B cell (primary cell): Measurements from ENCODE around the gene DOCK3. TPM values are rescaled to one million over a fixed set of nuclear protein-coding genes. Genes with fewer than 3 reads are reported as not detected.

Experiments used
- ATAC-seq: fragments of 200-7000 bp; cut with Tn5 transposase; one replicate; pipeline ENCODE4 v1.10.0; 2021; ENCODE audit warnings: low read depth, mild to moderate bottlenecking, moderate number of reproducible peaks, moderate library complexity
- CTCF ChIA-PET: fragments of 350-600 bp; sonication (Branson Sonifier 250); formaldehyde crosslinking; loops from one replicate; lab custom pipeline; 2021; ENCODE audit warnings: antibody characterized with exemption, inconsistent platforms; lab: Charles Lee
- POLR2A ChIA-PET: fragments of 350-600 bp; sonication (Branson Sonifier 250); formaldehyde crosslinking; loops from one replicate; lab custom pipeline; 2021; ENCODE audit warnings: antibody characterized with exemption; lab: Charles Lee
- DNase-seq: peaks from one replicate; pipeline ENCODE4 v3.0.0; 2013
- H2AFZ ChIP-seq: 2 replicates; pipeline ENCODE4 v1.6.1; 2012; ENCODE audit warnings: mild to moderate bottlenecking, low read depth, low read length; ENCODE audit not compliant: insufficient read depth, poor library complexity, severe bottlenecking
- H3K27ac ChIP-seq, 2 donors: 1 replicate in 1 of 2; 2 replicates in 1 of 2; pipeline ENCODE4 v1.5.1; 2012 to 2013; ENCODE audit warnings: low read length in 2 of 2, mild to moderate bottlenecking in 2 of 2, moderate library complexity in 1 of 2
- H3K27me3 ChIP-seq, 4 experiments: fragments of 200-600 bp in 1 of 4; sonication (generic) in 1 of 4; replicated peaks in 1 of 4; 1 replicate in 2 of 4; 2 replicates in 2 of 4; pipeline versions ENCODE4 v1.6.1 to v1.7.0; 2013 to 2016; ENCODE audit warnings: low read length in 3 of 4, mild to moderate bottlenecking in 2 of 4, mixed read lengths in 1 of 4, moderate library complexity in 1 of 4; ENCODE audit not compliant: insufficient read depth in 4 of 4, control insufficient read depth in 3 of 4; ENCODE audit errors: control extremely low read depth in 1 of 4
- H3K36me3 ChIP-seq, 2 experiments: replicated peaks in 1 of 2; 1 replicate in 1 of 2; 2 replicates in 1 of 2; pipeline versions ENCODE4 v1.6.1 to v1.7.1; 2013; ENCODE audit warnings: low read length in 1 of 2; ENCODE audit not compliant: insufficient read depth in 2 of 2, control insufficient read depth in 1 of 2; ENCODE audit errors: control extremely low read depth in 1 of 2, extremely low read depth in 1 of 2
- H3K4me1 ChIP-seq, 2 donors: fragments of 200-600 bp in 1 of 2; sonication (generic) in 1 of 2; 1 replicate in 1 of 2; 2 replicates in 1 of 2; pipeline versions ENCODE4 v1.5.1 to v1.6.1; 2013 to 2017; ENCODE audit warnings: low read length in 2 of 2; ENCODE audit not compliant: control insufficient read depth in 2 of 2, insufficient read depth in 2 of 2
- H3K4me2 ChIP-seq: replicated peaks from 2 replicates; pipeline ENCODE3; 2012; ENCODE audit warnings: mild to moderate bottlenecking, low read depth, low read length; ENCODE audit not compliant: poor library complexity, severe bottlenecking
- H3K4me3 ChIP-seq, 5 experiments: fragments of 200-600 bp in 1 of 5; sonication (generic) in 1 of 5; 1 replicate in 3 of 5; 2 replicates in 2 of 5; pipeline versions ENCODE4 v1.5.1 to v1.7.0; 2011 to 2016; ENCODE audit warnings: low read length in 4 of 5, mild to moderate bottlenecking in 4 of 5, low read depth in 2 of 5, control low read depth in 1 of 5, moderate library complexity in 1 of 5; ENCODE audit not compliant: insufficient read depth in 1 of 5; ENCODE audit errors: control extremely low read depth in 1 of 5, extremely low read depth in 1 of 5
- H3K79me2 ChIP-seq: fragments of 200-600 bp; sonication (generic); one replicate; pipeline ENCODE4 v1.6.0; 2016; ENCODE audit warnings: low read length; ENCODE audit not compliant: control insufficient read depth, insufficient read depth
- H3K9ac ChIP-seq: fragments of 200-600 bp; sonication (generic); 2 replicates; pipeline ENCODE4 v1.6.1; 2017; ENCODE audit warnings: mild to moderate bottlenecking, low read length, moderate library complexity
- H3K9me3 ChIP-seq, 3 donors: one replicate each; pipeline versions ENCODE4 v1.6.1 to v1.7.1; 2013; ENCODE audit warnings: low read length in 2 of 3; ENCODE audit not compliant: control insufficient read depth in 2 of 3, insufficient read depth in 1 of 3; ENCODE audit errors: control extremely low read depth in 1 of 3
- H4K20me1 ChIP-seq: 2 replicates; pipeline ENCODE4 v1.6.0; 2012; ENCODE audit warnings: mild to moderate bottlenecking, low read length; ENCODE audit not compliant: insufficient read depth, control insufficient read depth, poor library complexity, severe bottlenecking
- H3K27ac Mint-ChIP-seq: one replicate; pipeline ENCODE4 v1.8.0; 2021; ENCODE audit warnings: mixed read lengths
- H3K27me3 Mint-ChIP-seq: one replicate; pipeline ENCODE4 v1.8.0; 2021; ENCODE audit warnings: mixed read lengths
- H3K4me1 Mint-ChIP-seq: one replicate; pipeline ENCODE4 v1.8.0; 2021; ENCODE audit warnings: mixed read lengths
- H3K4me3 Mint-ChIP-seq: one replicate; pipeline ENCODE4 v1.8.0; 2021; ENCODE audit warnings: mixed read lengths
- H3K9me3 Mint-ChIP-seq: one replicate; pipeline ENCODE4 v1.8.0; 2022; ENCODE audit warnings: mixed read lengths; ENCODE audit not compliant: insufficient read depth
- CTCF ChIP-seq: fragments of 200-600 bp; IDR thresholded peaks from one replicate; pipeline ENCODE4 v1.8.0; 2022; ENCODE audit warnings: antibody characterized with exemption, mild to moderate bottlenecking
- EZH2 ChIP-seq: IDR thresholded peaks from 2 replicates; pipeline ENCODE4 v1.6.1; 2012; ENCODE audit warnings: borderline replicate concordance, low read depth, mild to moderate bottlenecking, moderate library complexity, low read length; ENCODE audit not compliant: insufficient read depth, poor library complexity, severe bottlenecking
- WGBS: methylation state at CpG from one replicate; pipeline ENCODE4 v1.1.5; 2013; ENCODE audit warnings: missing lambda C conversion rate; ENCODE audit not compliant: insufficient coverage; 5-methylcytosine and 5-hydroxymethylcytosine counted together
- intact Hi-C: fragments of 100-400 bp; cut with micrococcal nuclease; formaldehyde crosslinking; loops from one replicate; pipeline ENCODE4 v1.10.0; 2022
- polyA plus RNA-seq: library from polyadenylated mRNA; depleted of rRNA; stranded (reverse); fragments of >200 nt; gene quantifications from 2 replicates; pipeline ENCODE4 v1.2.3, GENCODE V29; 2012
- total RNA-seq, 2 donors: library from RNA; stranded (reverse); fragments of 120-200 nt in 1 of 2; gene quantifications; 1 replicate in 1 of 2; 2 replicates in 1 of 2; pipeline versions ENCODE4 v1.2.3 to v1.2.4, GENCODE V29; 2013 to 2022

DOCK3 gene
- total and polyA plus RNA-seq, 2 donors (not counting 1 experiment from before 2014, with no cell fraction given): 0.06 to 0.30 TPM

- Histone ChIP-seq H2AFZ (no peak overlapping the region), H3K4me2 (no peak overlapping the region), H3K79me2 (no peaks in the 10 kb centered on the region), H3K27ac (no peak overlapping the region), H3K4me1 (no peaks in the 10 kb centered on the region), H4K20me1 (no peaks in the 10 kb centered on the region), H3K9me3 (no peaks in the 10 kb centered on the region), H3K4me3 (no peak overlapping the region), H3K27me3 (no peaks in the 10 kb centered on the region), H3K36me3 (no peaks in the 10 kb centered on the region), H3K9ac (no peak overlapping the region)
- ChIA-PET POLR2A (no interaction called here), CTCF (no interaction called here)
- no CpG with 5 or more reads among the region's 1 CpG for WGBS
- DNase-seq: no peak
- Mint-ChIP-seq H3K27ac (no peak overlapping the region), H3K9me3 (no peaks in the 10 kb centered on the region), H3K4me1 (no peaks in the 10 kb centered on the region), H3K27me3 (peaks cover 5% of the 10 kb centered on the region), H3K4me3 (no peak overlapping the region)
- no peak for TF ChIP-seq CTCF
- no peak for TF ChIP-seq EZH2
- ATAC-seq: no peak
- intact Hi-C loops: no loop called here
These were observed 662.9 kb downstream of the DOCK3 start for GRCh38 chr3:51337666-51338065.

DNA sequence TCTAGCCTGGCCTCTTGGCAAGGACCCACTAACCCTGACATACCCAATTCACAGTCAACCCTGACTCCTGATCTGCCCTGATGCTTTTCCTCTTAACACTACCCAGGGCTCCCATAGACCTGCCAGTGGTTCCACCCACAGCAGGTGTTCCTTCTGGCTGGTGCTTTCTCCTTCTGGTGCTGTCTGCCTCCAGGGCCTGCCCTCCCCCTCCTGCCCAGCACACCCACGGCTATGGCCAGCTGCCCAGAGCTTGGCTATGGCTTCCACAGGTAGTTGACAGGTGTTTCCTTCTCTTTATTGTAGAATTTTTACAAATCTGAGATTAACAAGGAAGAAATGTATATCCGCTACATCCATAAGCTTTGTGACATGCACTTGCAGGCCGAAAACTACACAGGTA lies 663.9 kb downstream of the DOCK3 start:
- no peaks in the 10 kb centered on the region for H3K79me2 ChIP-seq
- no peaks in the 10 kb centered on the region for H3K9me3 ChIP-seq
- POLR2A ChIA-PET: no interaction called here
- H4K20me1 ChIP-seq: no peaks in the 10 kb centered on the region
- TF ChIP-seq CTCF (no peak), EZH2 (no peak)
- H3K9ac ChIP-seq: no peak overlapping the region
- no peaks in the 10 kb centered on the region for H3K4me1 ChIP-seq
- Mint-ChIP-seq H3K4me1 (no peaks in the 10 kb centered on the region), H3K9me3 (no peaks in the 10 kb centered on the region), H3K4me3 (no peak overlapping the region), H3K27me3 (no peaks in the 10 kb centered on the region), H3K27ac (no peak overlapping the region)
- DNase-seq (no peak), ATAC-seq (no peak)
- WGBS: 67% methylated on average over 1 of the region's 3 CpGs
- H3K4me2 ChIP-seq: no peak overlapping the region
- no peaks in the 10 kb centered on the region for H3K27me3 ChIP-seq
- intact Hi-C loops: no loop called here
- no peak overlapping the region for H3K4me3 ChIP-seq
- no peak overlapping the region for H2AFZ ChIP-seq
- no peaks in the 10 kb centered on the region for H3K36me3 ChIP-seq
- no peak overlapping the region for H3K27ac ChIP-seq
- CTCF ChIA-PET: no interaction called here
